Lung (tissue), 12 donors: Measurements from ENCODE around the gene TP73. TPM values are rescaled to one million over a fixed set of nuclear protein-coding genes. Genes with fewer than 3 reads are reported as not detected.

Experiments
- ATAC-seq: fragments of 200-7000 bp; cut with Tn5 transposase; one replicate; pipeline ENCODE4 v1.9.1; 2020; ENCODE audit warnings: moderate number of reproducible peaks; ENCODE audit not compliant: insufficient read depth, low FRiP score
- DNase-seq, 3 donors: peaks; one replicate each; pipeline ENCODE4 v3.0.0-alpha.2; 2013 to 2017
- H3K27ac ChIP-seq, 2 donors: one replicate each; pipeline ENCODE4 v1.5.1; 2013; ENCODE audit warnings: mild to moderate bottlenecking in 2 of 2, moderate library complexity in 2 of 2, control low read depth in 1 of 2, inconsistent platforms in 1 of 2, low read depth in 1 of 2, low read length in 1 of 2
- H3K27me3 ChIP-seq, 3 donors: one replicate each; pipeline ENCODE4 v1.5.1; 2013; ENCODE audit warnings: low read length in 2 of 3; ENCODE audit not compliant: control insufficient read depth in 3 of 3, insufficient read depth in 3 of 3
- H3K36me3 ChIP-seq, 4 donors: one replicate each; pipeline ENCODE4 v1.5.1; 2013; ENCODE audit warnings: low read length in 4 of 4, mild to moderate bottlenecking in 1 of 4, moderate library complexity in 1 of 4; ENCODE audit not compliant: control insufficient read depth in 4 of 4, insufficient read depth in 4 of 4
- H3K4me1 ChIP-seq, 5 donors: one replicate each; pipeline ENCODE4 v1.5.1; 2013; ENCODE audit warnings: low read length in 5 of 5, mild to moderate bottlenecking in 2 of 5, moderate library complexity in 1 of 5; ENCODE audit not compliant: control insufficient read depth in 5 of 5, insufficient read depth in 5 of 5
- H3K4me3 ChIP-seq: one replicate; pipeline ENCODE4 v1.5.1; 2013; ENCODE audit warnings: mild to moderate bottlenecking, control low read depth, moderate library complexity
- H3K9ac ChIP-seq, 2 donors: one replicate each; pipeline ENCODE4 v1.5.1; 2013; ENCODE audit warnings: low read length in 2 of 2, control low read depth in 1 of 2; ENCODE audit not compliant: insufficient read depth in 1 of 2
- H3K9me3 ChIP-seq, 4 donors: one replicate each; pipeline ENCODE4 v1.5.1; 2013; ENCODE audit warnings: low read length in 3 of 4, mild to moderate bottlenecking in 1 of 4, moderate library complexity in 1 of 4; ENCODE audit not compliant: control insufficient read depth in 4 of 4, insufficient read depth in 3 of 4
- CTCF ChIP-seq: IDR thresholded peaks from 2 replicates; pipeline ENCODE4 v1.5.1; 2012; ENCODE audit warnings: mild to moderate bottlenecking; ENCODE audit errors: control extremely low read depth, extremely low read depth
- WGBS, 2 donors: extraction: QIAGEN DNeasy Blood & Tissue Kit; methylation state at CpG; one replicate each; pipeline ENCODE4 v1.1.7; 2013; 5-methylcytosine and 5-hydroxymethylcytosine counted together
- polyA plus RNA-seq, 2 donors: library from polyadenylated mRNA; stranded (reverse); fragments of 200-250 nt; gene quantifications; one replicate each; pipeline ENCODE4 v1.2.1, GENCODE V29; 2013
- total RNA-seq, 2 donors: library from RNA; depleted of rRNA in 1 of 2; stranded (reverse); fragments of >200 nt in 1 of 2; gene quantifications; one replicate each; pipeline ENCODE4 v1.2.1, GENCODE V29; 2014 to 2021
- donor health status: control.
- donor health status: control.
- donor health status: Bipolar disorder and iron deficiency.
- donor health status: healthy.
- donor health status: DM: yes; HTN: yes; CAD: no.

Gene TP73
- total and polyA plus RNA-seq, 4 donors = 1.7 to 12.3 (median 2.2) TPM

- H3K4me3 ChIP-seq = no peak overlapping the region
- 79 to 90% methylated on average over 14 to 15 of the region's 15 CpGs for WGBS, 2 donors
- no peak for DNase-seq
- H3K36me3 ChIP-seq = no peaks in the 10 kb centered on the region
- no peak overlapping the region for H3K27ac ChIP-seq
- no peak overlapping the region for H3K9ac ChIP-seq
- no peaks in the 10 kb centered on the region for H3K4me1 ChIP-seq
- H3K27me3 ChIP-seq = no peaks in the 10 kb centered on the region
- H3K9me3 ChIP-seq = no peaks in the 10 kb centered on the region
- ATAC-seq = no peak
- no peak for TF ChIP-seq CTCF
Observed at GRCh38 chr1:3762151-3762872, 110.0 kb downstream of the TP73 start.

- H3K27me3 ChIP-seq = no peaks in the 10 kb centered on the region
- no peak overlapping the region for H3K27ac ChIP-seq
- no peak for ATAC-seq
- no peak for TF ChIP-seq CTCF
- no peak overlapping the region for H3K9ac ChIP-seq
- WGBS, 2 donors = 83 to 90% methylated on average over 12 of the region's 12 CpGs
- H3K36me3 ChIP-seq = no peaks in the 10 kb centered on the region
- no peaks in the 10 kb centered on the region for H3K9me3 ChIP-seq
- H3K4me1 ChIP-seq = no peaks in the 10 kb centered on the region
- no peak overlapping the region for H3K4me3 ChIP-seq
- no peak for DNase-seq
Observed at GRCh38 chr1:3762873-3763228, 110.5 kb downstream of the TP73 start.

- no peak for TF ChIP-seq CTCF
Observed at GRCh38 chr1:3763351-3764125, 111.2 kb downstream of the TP73 start.

More at GRCh38 chr1:3763351-3764125, 111.2 kb downstream of the TP73 start:
- H3K4me1 ChIP-seq = no peaks in the 10 kb centered on the region
- ATAC-seq (no peak), DNase-seq (no peak)
- WGBS, 2 donors = 82% methylated on average over 31 of the region's 31 CpGs
- H3K4me3 ChIP-seq = no peak overlapping the region
- H3K9ac ChIP-seq = no peak overlapping the region
- no peak overlapping the region for H3K27ac ChIP-seq
- no peaks in the 10 kb centered on the region for H3K9me3 ChIP-seq
- no peaks in the 10 kb centered on the region for H3K27me3 ChIP-seq
- H3K36me3 ChIP-seq = no peaks in the 10 kb centered on the region
